Measurements from ENCODE around the gene HLCS.

GRCh38 chr21:36753556-36753955 is 212.9 kb downstream of the HLCS start:
- TF ChIP-seq, protein P1, sequence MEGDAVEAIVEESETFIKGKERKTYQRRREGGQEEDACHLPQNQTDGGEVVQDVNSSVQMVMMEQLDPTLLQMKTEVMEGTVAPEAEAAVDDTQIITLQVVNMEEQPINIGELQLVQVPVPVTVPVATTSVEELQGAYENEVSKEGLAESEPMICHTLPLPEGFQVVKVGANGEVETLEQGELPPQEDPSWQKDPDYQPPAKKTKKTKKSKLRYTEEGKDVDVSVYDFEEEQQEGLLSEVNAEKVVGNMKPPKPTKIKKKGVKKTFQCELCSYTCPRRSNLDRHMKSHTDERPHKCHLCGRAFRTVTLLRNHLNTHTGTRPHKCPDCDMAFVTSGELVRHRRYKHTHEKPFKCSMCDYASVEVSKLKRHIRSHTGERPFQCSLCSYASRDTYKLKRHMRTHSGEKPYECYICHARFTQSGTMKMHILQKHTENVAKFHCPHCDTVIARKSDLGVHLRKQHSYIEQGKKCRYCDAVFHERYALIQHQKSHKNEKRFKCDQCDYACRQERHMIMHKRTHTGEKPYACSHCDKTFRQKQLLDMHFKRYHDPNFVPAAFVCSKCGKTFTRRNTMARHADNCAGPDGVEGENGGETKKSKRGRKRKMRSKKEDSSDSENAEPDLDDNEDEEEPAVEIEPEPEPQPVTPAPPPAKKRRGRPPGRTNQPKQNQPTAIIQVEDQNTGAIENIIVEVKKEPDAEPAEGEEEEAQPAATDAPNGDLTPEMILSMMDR (IDR thresholded peaks at IDR 0.05): no peak
- no peak for TF ChIP-seq POLR2A (IDR thresholded peaks at IDR 0.05)
